ENCODE measurements around the gene ZNF771.
A peak's percentile ranks its signal among the peaks of the same experiment; 100 is the strongest.

The ZNF771 gene

GRCh38 chr16:30368122-30368791, 39.1 kb upstream of the ZNF771 start:
- H3K4me3 ChIP-seq (ENCODE audit: extremely low read depth, insufficient read depth, low read length, poor library complexity, severe bottlenecking): peak overlapping the region; percentile 80
- peaks cover 32% of the 10 kb centered on the region for H3K36me3 ChIP-seq (ENCODE audit: control insufficient read depth, insufficient read depth, low read length)
- peaks cover 9% of the 10 kb centered on the region for H3K4me1 ChIP-seq (ENCODE audit: control insufficient read depth, insufficient read depth, low read length, poor library complexity, severe bottlenecking)
- H3K27ac ChIP-seq (ENCODE audit: low read depth, low read length, severe bottlenecking): no peak overlapping the region
- no peaks in the 10 kb centered on the region for H3K9me3 ChIP-seq (ENCODE audit: control insufficient read depth, low read length)
- 43 to 67% methylated on average over 2 to 5 of the region's 8 CpGs for WGBS, 2 experiments (ENCODE audit: insufficient coverage in 2 of 2)

- 23 to 40% methylated on average over 2 to 4 of the region's 4 CpGs for WGBS, 2 experiments (ENCODE audit: insufficient coverage in 2 of 2)
- Histone ChIP-seq H3K9me3 (ENCODE audit: control insufficient read depth, low read length) (no peaks in the 10 kb centered on the region), H3K4me3 (ENCODE audit: extremely low read depth, insufficient read depth, low read length, poor library complexity, severe bottlenecking) (peak overlapping the region; percentile 80), H3K27ac (ENCODE audit: low read depth, low read length, severe bottlenecking) (no peak overlapping the region), H3K4me1 (ENCODE audit: control insufficient read depth, insufficient read depth, low read length, poor library complexity, severe bottlenecking) (peaks cover 9% of the 10 kb centered on the region), H3K36me3 (ENCODE audit: control insufficient read depth, insufficient read depth, low read length) (peaks cover 28% of the 10 kb centered on the region)
Observed at GRCh38 chr16:30368792-30369090, 38.7 kb upstream of the ZNF771 start.

- 15 to 17% methylated on average over 32 to 36 of the region's 45 CpGs for WGBS, 2 experiments (ENCODE audit: insufficient coverage in 2 of 2)
Observed at GRCh38 chr16:30369091-30369937, 38.1 kb upstream of the ZNF771 start.

GRCh38 chr16:30369938-30370455, 37.4 kb upstream of the ZNF771 start:
- peak overlapping the region; percentile 80 for H3K4me3 ChIP-seq (ENCODE audit: extremely low read depth, insufficient read depth, low read length, poor library complexity, severe bottlenecking)
- peaks cover 16% of the 10 kb centered on the region for H3K36me3 ChIP-seq (ENCODE audit: control insufficient read depth, insufficient read depth, low read length)
- WGBS, 2 experiments (ENCODE audit: insufficient coverage in 2 of 2): 0 to 1% methylated on average over 20 to 33 of the region's 76 CpGs
- peak overlapping the region; percentile 53 for H3K27ac ChIP-seq (ENCODE audit: low read depth, low read length, severe bottlenecking)
- H3K4me1 ChIP-seq (ENCODE audit: control insufficient read depth, insufficient read depth, low read length, poor library complexity, severe bottlenecking): peaks cover 9% of the 10 kb centered on the region
- no peaks in the 10 kb centered on the region for H3K9me3 ChIP-seq (ENCODE audit: control insufficient read depth, low read length)

More at GRCh38 chr16:30369091-30369937, 38.1 kb upstream of the ZNF771 start:
- Histone ChIP-seq H3K4me1 (ENCODE audit: control insufficient read depth, insufficient read depth, low read length, poor library complexity, severe bottlenecking) (peaks cover 9% of the 10 kb centered on the region), H3K27ac (ENCODE audit: low read depth, low read length, severe bottlenecking) (peak overlapping the region; percentile 53), H3K9me3 (ENCODE audit: control insufficient read depth, low read length) (no peaks in the 10 kb centered on the region), H3K4me3 (ENCODE audit: extremely low read depth, insufficient read depth, low read length, poor library complexity, severe bottlenecking) (peak overlapping the region; percentile 80), H3K36me3 (ENCODE audit: control insufficient read depth, insufficient read depth, low read length) (peaks cover 23% of the 10 kb centered on the region)

GRCh38 chr16:30370456-30371247, 36.8 kb upstream of the ZNF771 start, which contains the start of gene TBC1D10B:
TSS of gene TBC1D10B (minus strand) at chr16:30370494. CDS start at chr16:30370183, 311 bp downstream.
- Histone ChIP-seq H3K27ac (ENCODE audit: low read depth, low read length, severe bottlenecking) (peak within 1 kb of the TSS; percentile 91), H3K4me1 (ENCODE audit: control insufficient read depth, insufficient read depth, low read length, poor library complexity, severe bottlenecking) (peaks cover 10% of the 10 kb centered on the region), H3K4me3 (ENCODE audit: extremely low read depth, insufficient read depth, low read length, poor library complexity, severe bottlenecking) (peak within 1 kb of the TSS; percentile 80), H3K9me3 (ENCODE audit: control insufficient read depth, low read length) (no peaks in the 10 kb centered on the region), H3K36me3 (ENCODE audit: control insufficient read depth, insufficient read depth, low read length) (peaks cover 10% of the 10 kb centered on the region)
- WGBS, 2 experiments (ENCODE audit: insufficient coverage in 2 of 2): 0 to 1% methylated on average over 27 to 33 of the region's 40 CpGs

GRCh38 chr16:30371248-30371816, 36.1 kb upstream of the ZNF771 start:
- Histone ChIP-seq H3K36me3 (ENCODE audit: control insufficient read depth, insufficient read depth, low read length) (peaks cover 5% of the 10 kb centered on the region), H3K27ac (ENCODE audit: low read depth, low read length, severe bottlenecking) (peak overlapping the region; percentile 91), H3K4me1 (ENCODE audit: control insufficient read depth, insufficient read depth, low read length, poor library complexity, severe bottlenecking) (peaks cover 16% of the 10 kb centered on the region), H3K4me3 (ENCODE audit: extremely low read depth, insufficient read depth, low read length, poor library complexity, severe bottlenecking) (peak overlapping the region; percentile 35), H3K9me3 (ENCODE audit: control insufficient read depth, low read length) (no peaks in the 10 kb centered on the region)
- 33 to 35% methylated on average over 10 to 11 of the region's 11 CpGs for WGBS, 2 experiments (ENCODE audit: insufficient coverage in 2 of 2)

GRCh38 chr16:30372038-30372712, 35.2 kb upstream of the ZNF771 start:
- WGBS, 2 experiments (ENCODE audit: insufficient coverage in 2 of 2): 93% methylated on average over 3 of the region's 6 CpGs; no CpG with 5 or more reads in 1 of the 2 experiments

GRCh38 chr16:30372725-30373124, 34.7 kb upstream of the ZNF771 start:
- WGBS, 2 experiments (ENCODE audit: insufficient coverage in 2 of 2): 94 to 96% methylated on average over 4 of the region's 5 CpGs
- H3K4me3 ChIP-seq (ENCODE audit: extremely low read depth, insufficient read depth, low read length, poor library complexity, severe bottlenecking): no peak overlapping the region

More at GRCh38 chr16:30372038-30372712, 35.2 kb upstream of the ZNF771 start:
- H3K4me3 ChIP-seq (ENCODE audit: extremely low read depth, insufficient read depth, low read length, poor library complexity, severe bottlenecking): no peak overlapping the region
- no peak overlapping the region for H3K27ac ChIP-seq (ENCODE audit: low read depth, low read length, severe bottlenecking)
- no peaks in the 10 kb centered on the region for H3K36me3 ChIP-seq (ENCODE audit: control insufficient read depth, insufficient read depth, low read length)
- H3K9me3 ChIP-seq (ENCODE audit: control insufficient read depth, low read length): no peaks in the 10 kb centered on the region
- peaks cover 22% of the 10 kb centered on the region for H3K4me1 ChIP-seq (ENCODE audit: control insufficient read depth, insufficient read depth, low read length, poor library complexity, severe bottlenecking)

GRCh38 chr16:30374538-30374937, 32.9 kb upstream of the ZNF771 start, which contains the start of gene MYL11:
TSS of gene MYL11 (plus strand) at chr16:30374802. CDS start at chr16:30374858, 56 bp downstream.
- Histone ChIP-seq H3K9me3 (ENCODE audit: control insufficient read depth, low read length) (no peaks in the 10 kb centered on the region), H3K4me3 (ENCODE audit: extremely low read depth, insufficient read depth, low read length, poor library complexity, severe bottlenecking) (no peak within 1 kb of the TSS), H3K4me1 (ENCODE audit: control insufficient read depth, insufficient read depth, low read length, poor library complexity, severe bottlenecking) (peaks cover 15% of the 10 kb centered on the region), H3K27ac (ENCODE audit: low read depth, low read length, severe bottlenecking) (no peak within 1 kb of the TSS), H3K36me3 (ENCODE audit: control insufficient read depth, insufficient read depth, low read length) (no peaks in the 10 kb centered on the region)
- WGBS, 2 experiments (ENCODE audit: insufficient coverage in 2 of 2): 83 to 94% methylated on average over 4 of the region's 6 CpGs

More at GRCh38 chr16:30372725-30373124, 34.7 kb upstream of the ZNF771 start:
- H3K4me1 ChIP-seq (ENCODE audit: control insufficient read depth, insufficient read depth, low read length, poor library complexity, severe bottlenecking): peaks cover 22% of the 10 kb centered on the region
- H3K36me3 ChIP-seq (ENCODE audit: control insufficient read depth, insufficient read depth, low read length): no peaks in the 10 kb centered on the region
- H3K9me3 ChIP-seq (ENCODE audit: control insufficient read depth, low read length): no peaks in the 10 kb centered on the region
- no peak overlapping the region for H3K27ac ChIP-seq (ENCODE audit: low read depth, low read length, severe bottlenecking)

Measured in mesodermal cell (in vitro differentiated cells).